Cardiac muscle cell (in vitro differentiated cells and primary cell): Measurements from ENCODE around the gene ATP8B3. TPM values are rescaled to one million over a fixed set of nuclear protein-coding genes. Genes with fewer than 3 reads are reported as not detected.
A peak's percentile ranks its signal among the peaks of the same experiment; 100 is the strongest.

Experiments
- DNase-seq, 2 donors: peaks; one replicate each; pipeline versions ENCODE4 v3.0.0 to v3.0.0-alpha.2; 2010 to 2017; ENCODE audit warnings: low read depth in 1 of 2, low spot score in 1 of 2
- H3K27ac ChIP-seq: fragments of 200-600 bp; sonication (generic); 2 replicates; pipeline ENCODE4 v1.5.1; 2016
- H3K27me3 ChIP-seq: fragments of 200-600 bp; sonication (generic); 2 replicates; pipeline ENCODE4 v1.6.0; 2016; ENCODE audit warnings: control low read depth
- H3K36me3 ChIP-seq: fragments of 200-600 bp; sonication (generic); 2 replicates; pipeline ENCODE4 v1.5.1; 2016; ENCODE audit warnings: control low read depth
- H3K4me1 ChIP-seq: fragments of 200-600 bp; sonication (generic); 2 replicates; pipeline ENCODE4 v1.8.1; 2017; ENCODE audit warnings: low read depth, mild to moderate bottlenecking, mixed run types
- H3K4me3 ChIP-seq: fragments of 200-600 bp; sonication (generic); 2 replicates; pipeline ENCODE4 v1.5.1; 2016; ENCODE audit warnings: mild to moderate bottlenecking
- H3K9me3 ChIP-seq: fragments of 200-600 bp; sonication (generic); 2 replicates; pipeline ENCODE4 v1.5.1; 2017; ENCODE audit warnings: low read depth, mild to moderate bottlenecking, control low read depth
- polyA plus RNA-seq: library from polyadenylated mRNA; unstranded; fragments of >200 nt; fragmentation: Nextera tagmentation; extraction: Ambion mirVana; gene quantifications from 2 replicates; pipeline ENCODE4 v1.2.1, GENCODE V29; 2016
- total RNA-seq: library from RNA; depleted of rRNA; stranded (reverse); fragments of >200 nt; gene quantifications from 2 replicates; pipeline ENCODE4 v1.2.3, GENCODE V29; 2016
- TF ChIP-seq, protein P1 (sequence below): IDR thresholded peaks from 2 replicates; pipeline ENCODE4 v1.5.1; 2012; ENCODE audit warnings: low read depth, mild to moderate bottlenecking, low read length

Gene ATP8B3
- total and polyA plus RNA-seq, 2 experiments from 2014 or later = 3.0 to 8.6 TPM

DNA sequence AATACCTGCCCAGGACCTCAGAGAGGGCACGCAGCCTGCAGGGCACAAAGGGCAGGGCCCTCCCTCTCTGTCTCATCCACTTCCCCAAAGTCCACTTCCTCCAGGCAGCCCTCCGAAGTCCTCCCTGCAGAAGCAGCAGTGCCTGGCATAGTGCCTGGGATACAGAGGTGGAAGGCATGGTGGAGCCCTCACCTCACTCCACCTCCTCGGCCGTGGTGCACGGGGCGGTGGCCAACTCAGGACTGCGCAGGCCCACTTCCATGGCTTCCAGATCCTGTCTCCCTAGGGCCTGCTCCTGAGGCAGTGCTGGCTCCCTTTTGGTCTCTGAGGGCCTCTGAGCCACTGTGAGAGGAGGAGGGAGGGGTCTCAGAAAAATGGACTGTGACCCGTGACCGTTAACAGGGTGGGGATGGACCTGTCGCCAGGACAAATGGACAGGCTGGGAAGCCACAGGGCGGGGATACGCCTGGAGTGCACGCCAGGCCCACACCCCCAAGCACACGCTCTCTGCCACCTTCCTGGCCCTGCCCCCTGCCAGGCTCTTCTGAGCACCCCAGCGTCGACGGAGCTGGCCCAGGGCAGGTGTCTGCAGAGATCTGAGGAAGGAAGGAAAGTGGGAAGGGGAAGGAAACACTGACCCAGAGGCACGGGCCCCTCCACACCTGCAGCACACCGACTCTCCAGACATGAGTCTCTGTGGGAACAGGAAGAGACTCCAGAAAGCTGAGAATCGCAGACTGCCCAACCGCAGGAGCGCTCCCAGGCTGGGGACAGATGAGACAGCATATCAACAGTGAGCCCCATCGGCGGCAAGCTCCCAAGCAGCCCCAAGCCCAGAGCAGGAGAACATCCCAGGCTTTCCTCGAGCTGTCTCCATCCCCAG, 27.8 kb upstream of the ATP8B3 start:
- no peaks in the 10 kb centered on the region for H3K9me3 ChIP-seq
- peaks cover 14% of the 10 kb centered on the region for H3K4me1 ChIP-seq
- H3K27me3 ChIP-seq = no peaks in the 10 kb centered on the region
- no peaks in the 10 kb centered on the region for H3K36me3 ChIP-seq
- peak overlapping the region; percentile 48 for H3K27ac ChIP-seq
- TF ChIP-seq, protein P1, sequence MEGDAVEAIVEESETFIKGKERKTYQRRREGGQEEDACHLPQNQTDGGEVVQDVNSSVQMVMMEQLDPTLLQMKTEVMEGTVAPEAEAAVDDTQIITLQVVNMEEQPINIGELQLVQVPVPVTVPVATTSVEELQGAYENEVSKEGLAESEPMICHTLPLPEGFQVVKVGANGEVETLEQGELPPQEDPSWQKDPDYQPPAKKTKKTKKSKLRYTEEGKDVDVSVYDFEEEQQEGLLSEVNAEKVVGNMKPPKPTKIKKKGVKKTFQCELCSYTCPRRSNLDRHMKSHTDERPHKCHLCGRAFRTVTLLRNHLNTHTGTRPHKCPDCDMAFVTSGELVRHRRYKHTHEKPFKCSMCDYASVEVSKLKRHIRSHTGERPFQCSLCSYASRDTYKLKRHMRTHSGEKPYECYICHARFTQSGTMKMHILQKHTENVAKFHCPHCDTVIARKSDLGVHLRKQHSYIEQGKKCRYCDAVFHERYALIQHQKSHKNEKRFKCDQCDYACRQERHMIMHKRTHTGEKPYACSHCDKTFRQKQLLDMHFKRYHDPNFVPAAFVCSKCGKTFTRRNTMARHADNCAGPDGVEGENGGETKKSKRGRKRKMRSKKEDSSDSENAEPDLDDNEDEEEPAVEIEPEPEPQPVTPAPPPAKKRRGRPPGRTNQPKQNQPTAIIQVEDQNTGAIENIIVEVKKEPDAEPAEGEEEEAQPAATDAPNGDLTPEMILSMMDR = no peak
- H3K4me3 ChIP-seq = no peak overlapping the region
- no peak for DNase-seq

DNA sequence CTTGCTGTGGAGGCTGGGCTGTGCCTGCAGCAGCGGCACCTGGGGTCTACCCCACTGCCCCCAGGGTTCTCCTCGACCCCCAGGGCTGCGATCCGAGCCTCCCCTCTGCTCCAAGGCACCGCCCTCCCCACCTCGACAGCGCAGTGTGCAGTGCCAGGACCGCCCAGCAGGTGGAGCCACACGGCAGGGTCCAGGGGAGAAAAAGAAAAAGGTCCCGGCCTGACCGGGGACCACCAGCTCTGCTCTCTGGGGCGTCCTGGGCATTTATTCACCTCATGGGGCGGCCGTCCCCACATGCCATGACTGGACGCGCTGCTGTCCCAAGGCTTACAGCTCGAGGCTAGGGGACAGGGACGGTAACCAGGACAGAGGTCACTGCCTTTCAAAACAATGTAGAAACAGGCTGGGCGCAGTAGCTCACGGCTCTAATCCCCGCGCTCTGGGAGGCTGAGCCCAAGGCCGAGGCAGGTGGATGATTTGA, 25.6 kb upstream of the ATP8B3 start:
- Histone ChIP-seq H3K4me3 (no peak overlapping the region), H3K27me3 (no peaks in the 10 kb centered on the region), H3K36me3 (no peaks in the 10 kb centered on the region), H3K4me1 (peaks cover 14% of the 10 kb centered on the region), H3K27ac (peak overlapping the region; percentile 58), H3K9me3 (no peaks in the 10 kb centered on the region)
- peak; percentile 38 to 66 for DNase-seq
- TF ChIP-seq, protein P1 = peak; percentile 97

DNA sequence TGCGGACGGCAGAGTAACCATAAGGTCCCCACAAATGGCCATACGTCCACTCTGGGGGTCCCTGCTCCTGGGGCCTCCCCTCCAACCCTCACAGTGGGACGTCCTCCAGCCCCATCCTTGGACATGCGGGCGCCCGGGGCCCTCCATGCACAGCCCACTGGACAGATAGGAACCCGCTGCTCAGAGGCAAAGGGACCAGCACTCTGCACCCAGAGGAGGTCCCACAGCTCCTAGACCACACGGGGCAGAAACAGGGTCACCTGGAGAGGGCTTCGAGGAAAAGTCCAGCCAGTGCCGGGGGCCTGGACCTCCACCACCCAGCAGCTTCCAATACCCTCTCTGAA, 25.1 kb upstream of the ATP8B3 start:
- Histone ChIP-seq H3K36me3 (no peaks in the 10 kb centered on the region), H3K4me1 (peaks cover 14% of the 10 kb centered on the region), H3K27ac (no peak overlapping the region), H3K9me3 (no peaks in the 10 kb centered on the region), H3K4me3 (no peak overlapping the region), H3K27me3 (no peaks in the 10 kb centered on the region)
- TF ChIP-seq, protein P1 = no peak
- no peak for DNase-seq

DNA sequence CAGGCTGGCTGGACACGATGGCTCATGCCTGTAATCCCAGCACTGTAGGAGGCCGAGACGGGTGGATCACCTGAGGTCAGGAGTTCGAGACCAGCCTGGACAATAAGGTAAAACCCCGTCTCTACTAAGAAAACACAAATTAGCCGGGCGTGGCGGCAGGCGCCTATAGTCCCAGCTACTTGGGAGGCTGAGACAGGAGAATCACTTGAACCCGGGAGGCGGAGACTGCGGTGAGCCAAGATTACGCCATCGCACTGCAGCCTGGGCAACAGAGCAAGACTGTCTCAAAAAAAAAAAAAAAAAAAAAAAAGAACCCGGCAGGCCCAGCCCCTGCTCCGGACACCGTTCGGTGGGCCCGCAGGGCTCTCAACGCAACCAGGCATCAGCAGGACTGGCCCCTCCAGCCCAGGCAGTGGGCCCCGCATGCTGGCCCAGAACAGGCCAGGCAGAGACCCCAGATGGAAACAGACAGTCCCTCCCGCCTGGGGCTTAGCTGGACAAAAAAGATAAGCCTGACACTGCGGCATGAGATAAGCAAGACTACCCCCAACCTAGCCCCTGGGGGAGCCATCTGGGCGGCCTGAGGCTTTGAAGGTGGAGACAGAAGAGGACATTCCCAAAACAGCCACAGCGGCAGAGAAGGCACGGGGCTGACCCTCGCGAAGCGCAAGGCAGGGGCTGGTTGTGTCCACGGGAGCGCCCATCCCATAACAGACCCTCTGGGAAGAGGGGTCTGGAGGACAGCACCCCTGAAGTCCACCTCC, 24.6 kb upstream of the ATP8B3 start:
- no peak overlapping the region for H3K27ac ChIP-seq
- no peaks in the 10 kb centered on the region for H3K9me3 ChIP-seq
- no peaks in the 10 kb centered on the region for H3K36me3 ChIP-seq
- DNase-seq = no peak
- no peak overlapping the region for H3K4me3 ChIP-seq
- TF ChIP-seq, protein P1 = no peak
- H3K4me1 ChIP-seq = peaks cover 14% of the 10 kb centered on the region
- H3K27me3 ChIP-seq = no peaks in the 10 kb centered on the region

DNA sequence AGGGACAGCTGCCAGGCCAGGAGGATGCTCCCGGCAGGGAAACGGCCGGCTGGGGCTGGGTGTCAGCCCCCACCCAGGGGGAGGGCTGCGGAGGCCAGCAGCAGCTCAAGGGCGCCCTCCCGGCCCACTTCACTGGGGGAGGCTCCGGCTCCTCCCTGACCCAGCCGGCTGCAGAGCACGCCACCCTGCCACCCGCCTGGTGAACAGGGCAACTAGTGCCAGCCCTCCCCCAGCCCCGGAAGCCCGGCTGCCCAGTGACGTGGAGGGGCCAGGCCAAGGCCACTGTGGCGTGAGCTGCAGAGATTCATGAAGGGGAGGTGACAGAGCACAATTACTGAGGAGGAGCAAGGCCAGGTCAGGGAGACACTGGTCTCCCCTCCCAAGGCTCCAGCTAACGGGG, 21.5 kb upstream of the ATP8B3 start:
- no peak for DNase-seq
- peaks cover 14% of the 10 kb centered on the region for H3K4me1 ChIP-seq
- H3K9me3 ChIP-seq = no peaks in the 10 kb centered on the region
- H3K27ac ChIP-seq = no peak overlapping the region
- TF ChIP-seq, protein P1 = no peak
- no peak overlapping the region for H3K4me3 ChIP-seq
- no peaks in the 10 kb centered on the region for H3K27me3 ChIP-seq
- H3K36me3 ChIP-seq = no peaks in the 10 kb centered on the region
